Suprapubic skin (tissue), 4 donors: ENCODE measurements around the gene NR4A2. TPM values are rescaled to one million over a fixed set of nuclear protein-coding genes. Genes with fewer than 3 reads are reported as not detected.

Source experiments
- DNase-seq, 2 donors: peaks; one replicate each; pipeline ENCODE4 v3.0.0-alpha.2; 2019; ENCODE audit warnings: low spot score in 2 of 2
- H3K27ac ChIP-seq: fragments of 200-600 bp; sonication (generic); one replicate; pipeline ENCODE4 v1.5.1; 2019
- H3K27me3 ChIP-seq: fragments of 200-600 bp; sonication (generic); one replicate; pipeline ENCODE4 v1.5.1; 2019
- H3K36me3 ChIP-seq: fragments of 200-600 bp; sonication (generic); one replicate; pipeline ENCODE4 v1.5.1; 2019
- H3K4me1 ChIP-seq: fragments of 200-600 bp; sonication (generic); one replicate; pipeline ENCODE4 v1.5.1; 2019
- H3K4me3 ChIP-seq: fragments of 200-600 bp; sonication (generic); one replicate; pipeline ENCODE4 v1.5.1; 2019; ENCODE audit warnings: mild to moderate bottlenecking
- H3K9me3 ChIP-seq: fragments of 200-600 bp; sonication (generic); one replicate; pipeline ENCODE4 v1.5.1; 2019
- CTCF ChIP-seq, 2 donors: fragments of 200-600 bp in 1 of 2; fragments of 450-650 bp in 1 of 2; sonication (generic) in 1 of 2; IDR thresholded peaks; one replicate each; pipeline ENCODE4 v1.5.1; 2016 to 2019; ENCODE audit warnings: antibody characterized with exemption in 2 of 2, mild to moderate bottlenecking in 1 of 2, moderate library complexity in 1 of 2
- EP300 ChIP-seq: sonication (generic); formaldehyde crosslinking; IDR thresholded peaks from one replicate; pipeline ENCODE4 v1.6.1; 2017; ENCODE audit warnings: antibody characterized with exemption
- POLR2A ChIP-seq, 2 donors: fragments of 450-650 bp; IDR thresholded peaks; one replicate each; pipeline ENCODE4 v1.6.1; 2017; ENCODE audit warnings: antibody characterized with exemption in 2 of 2, mild to moderate bottlenecking in 2 of 2, moderate library complexity in 2 of 2
- POLR2AphosphoS5 ChIP-seq, 3 donors: sonication (generic); formaldehyde crosslinking; IDR thresholded peaks; one replicate each; pipeline ENCODE4 v1.6.1; 2017; ENCODE audit warnings: antibody characterized with exemption in 3 of 3
- WGBS: methylation state at CpG from one replicate; pipeline ENCODE4 v1.1.5; 2018; 5-methylcytosine and 5-hydroxymethylcytosine counted together
- total RNA-seq, 4 donors: library from RNA; depleted of rRNA; stranded (reverse); fragments of >200 nt; gene quantifications; one replicate each; pipeline ENCODE4 v1.1.0, GENCODE V29; 2016

Gene NR4A2
- total RNA-seq, result 10 to 100 TPM in 3 of 4 donors, 1 to 10 TPM in 1; 9.5 to 21.7 (median 19.8) TPM

GRCh38 chr2:156332534-156333273, at the start of gene NR4A2:
NR4A2 (minus strand) TSS chr2:156332721; CDS start chr2:156330186, 2,535 bp downstream.
- peak in 2 of 3 donors; percentile 16 to 81 for TF ChIP-seq POLR2AphosphoS5 (IDR thresholded peaks at IDR 0.05)
- TF ChIP-seq EP300, result peak; percentile 50
- no peak for TF ChIP-seq CTCF (IDR thresholded peaks at IDR 0.05)
- peak; percentile 92 to 98 for TF ChIP-seq POLR2A (IDR thresholded peaks at IDR 0.05)
- peak within 1 kb of the TSS; percentile 89 for H3K4me3 ChIP-seq
- peaks cover 9% of the 10 kb centered on the region for H3K36me3 ChIP-seq
- no peaks in the 10 kb centered on the region for H3K9me3 ChIP-seq
- no peaks in the 10 kb centered on the region for H3K27me3 ChIP-seq
- H3K4me1 ChIP-seq, result peaks cover 21% of the 10 kb centered on the region
- H3K27ac ChIP-seq, result peak within 1 kb of the TSS; percentile 97
- under 1% methylated on average over 51 of the region's 72 CpGs for WGBS
- peak; percentile 95 to 96 for DNase-seq

GRCh38 chr2:156380117-156380645, 47.7 kb upstream of the NR4A2 start:
- WGBS, result 83% methylated on average over 1 of the region's 1 CpG
- no peak overlapping the region for H3K27ac ChIP-seq
- TF ChIP-seq EP300 (no peak), POLR2A (IDR thresholded peaks at IDR 0.05) (no peak), POLR2AphosphoS5 (IDR thresholded peaks at IDR 0.05) (no peak), CTCF (IDR thresholded peaks at IDR 0.05) (no peak)

GRCh38 chr2:156379714-156380113, 47.2 kb upstream of the NR4A2 start:
- Histone ChIP-seq H3K4me1 (no peaks in the 10 kb centered on the region), H3K9me3 (no peaks in the 10 kb centered on the region), H3K27ac (no peak overlapping the region), H3K36me3 (no peaks in the 10 kb centered on the region), H3K27me3 (no peaks in the 10 kb centered on the region), H3K4me3 (no peak overlapping the region)
- 64% methylated on average over 1 of the region's 1 CpG for WGBS
- DNase-seq, result no peak
- TF ChIP-seq CTCF (IDR thresholded peaks at IDR 0.05), result no peak
- no peak for TF ChIP-seq POLR2AphosphoS5 (IDR thresholded peaks at IDR 0.05)
- TF ChIP-seq EP300, result no peak
- no peak for TF ChIP-seq POLR2A (IDR thresholded peaks at IDR 0.05)

More at GRCh38 chr2:156380117-156380645, 47.7 kb upstream of the NR4A2 start:
- no peaks in the 10 kb centered on the region for H3K9me3 ChIP-seq
- no peak overlapping the region for H3K4me3 ChIP-seq
- DNase-seq, result no peak
- no peaks in the 10 kb centered on the region for H3K27me3 ChIP-seq
- no peaks in the 10 kb centered on the region for H3K4me1 ChIP-seq
- H3K36me3 ChIP-seq, result no peaks in the 10 kb centered on the region

GRCh38 chr2:156379071-156379470, 46.5 kb upstream of the NR4A2 start:
- H3K27ac ChIP-seq, result no peak overlapping the region
- TF ChIP-seq EP300 (no peak), CTCF (IDR thresholded peaks at IDR 0.05) (no peak), POLR2A (IDR thresholded peaks at IDR 0.05) (no peak), POLR2AphosphoS5 (IDR thresholded peaks at IDR 0.05) (no peak)
- H3K9me3 ChIP-seq, result no peaks in the 10 kb centered on the region
- no peak for DNase-seq
- no peak overlapping the region for H3K4me3 ChIP-seq
- no peaks in the 10 kb centered on the region for H3K27me3 ChIP-seq
- no peaks in the 10 kb centered on the region for H3K36me3 ChIP-seq
- no peaks in the 10 kb centered on the region for H3K4me1 ChIP-seq

- TF ChIP-seq POLR2AphosphoS5 (IDR thresholded peaks at IDR 0.05) (no peak), POLR2A (IDR thresholded peaks at IDR 0.05) (no peak)
- WGBS, result 93% methylated on average over 4 of the region's 4 CpGs
Measured at GRCh38 chr2:156366753-156367152, 34.2 kb upstream of the NR4A2 start.

More at GRCh38 chr2:156366753-156367152, 34.2 kb upstream of the NR4A2 start:
- H3K9me3 ChIP-seq, result no peaks in the 10 kb centered on the region
- H3K4me1 ChIP-seq, result no peaks in the 10 kb centered on the region
- DNase-seq, result no peak
- no peaks in the 10 kb centered on the region for H3K36me3 ChIP-seq
- H3K27me3 ChIP-seq, result no peaks in the 10 kb centered on the region
- H3K4me3 ChIP-seq, result no peak overlapping the region
- no peak overlapping the region for H3K27ac ChIP-seq
